ENCODE results near the gene FKRP.

FKRP gene

DNA sequence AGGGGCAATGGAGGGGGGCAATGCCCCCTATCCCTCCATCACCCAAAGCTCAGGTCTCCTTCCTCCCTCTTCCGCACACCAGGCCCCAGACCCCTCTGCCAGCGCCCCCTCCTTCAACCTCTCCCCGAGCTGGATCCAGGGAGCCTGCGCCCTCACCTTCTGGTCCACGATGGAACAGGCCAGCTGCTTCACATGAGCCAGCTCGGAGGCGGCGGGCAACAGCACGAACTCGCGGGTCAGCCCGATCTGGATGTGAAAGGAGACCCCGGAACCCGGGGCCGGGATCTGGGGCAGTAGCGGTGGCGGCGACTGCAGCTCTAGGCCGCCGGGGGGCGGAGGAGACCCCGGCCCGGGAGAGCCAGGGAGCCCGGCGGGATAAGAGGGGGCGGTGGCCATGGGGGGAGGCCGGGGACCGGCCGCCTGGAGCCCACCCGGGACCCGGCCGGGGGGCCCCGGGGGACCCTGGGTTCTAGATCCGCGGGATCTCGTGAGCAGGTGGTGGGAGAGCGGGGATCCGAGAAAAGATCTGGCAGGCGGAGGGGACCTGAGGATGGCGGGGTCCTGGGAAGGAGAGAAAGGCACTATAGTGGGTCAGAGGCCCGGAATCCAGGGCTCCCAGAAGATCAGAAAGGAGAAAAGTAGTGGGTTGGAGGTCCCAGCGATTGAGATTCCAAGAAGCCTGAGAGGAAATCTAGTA is 29.7 kb upstream of the FKRP start:
- TF ChIP-seq, protein P1, sequence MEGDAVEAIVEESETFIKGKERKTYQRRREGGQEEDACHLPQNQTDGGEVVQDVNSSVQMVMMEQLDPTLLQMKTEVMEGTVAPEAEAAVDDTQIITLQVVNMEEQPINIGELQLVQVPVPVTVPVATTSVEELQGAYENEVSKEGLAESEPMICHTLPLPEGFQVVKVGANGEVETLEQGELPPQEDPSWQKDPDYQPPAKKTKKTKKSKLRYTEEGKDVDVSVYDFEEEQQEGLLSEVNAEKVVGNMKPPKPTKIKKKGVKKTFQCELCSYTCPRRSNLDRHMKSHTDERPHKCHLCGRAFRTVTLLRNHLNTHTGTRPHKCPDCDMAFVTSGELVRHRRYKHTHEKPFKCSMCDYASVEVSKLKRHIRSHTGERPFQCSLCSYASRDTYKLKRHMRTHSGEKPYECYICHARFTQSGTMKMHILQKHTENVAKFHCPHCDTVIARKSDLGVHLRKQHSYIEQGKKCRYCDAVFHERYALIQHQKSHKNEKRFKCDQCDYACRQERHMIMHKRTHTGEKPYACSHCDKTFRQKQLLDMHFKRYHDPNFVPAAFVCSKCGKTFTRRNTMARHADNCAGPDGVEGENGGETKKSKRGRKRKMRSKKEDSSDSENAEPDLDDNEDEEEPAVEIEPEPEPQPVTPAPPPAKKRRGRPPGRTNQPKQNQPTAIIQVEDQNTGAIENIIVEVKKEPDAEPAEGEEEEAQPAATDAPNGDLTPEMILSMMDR (IDR thresholded peaks at IDR 0.05; ENCODE audit: borderline replicate concordance, control extremely low read depth, extremely low read depth, insufficient read depth, missing control alignments): no peak
- in situ Hi-C loops (cut with MboI; ENCODE audit: low sequenced_read_pairs, unreplicated experiment): no loop called here
- no peak for DNase-seq (ENCODE audit: low spot score)

DNA sequence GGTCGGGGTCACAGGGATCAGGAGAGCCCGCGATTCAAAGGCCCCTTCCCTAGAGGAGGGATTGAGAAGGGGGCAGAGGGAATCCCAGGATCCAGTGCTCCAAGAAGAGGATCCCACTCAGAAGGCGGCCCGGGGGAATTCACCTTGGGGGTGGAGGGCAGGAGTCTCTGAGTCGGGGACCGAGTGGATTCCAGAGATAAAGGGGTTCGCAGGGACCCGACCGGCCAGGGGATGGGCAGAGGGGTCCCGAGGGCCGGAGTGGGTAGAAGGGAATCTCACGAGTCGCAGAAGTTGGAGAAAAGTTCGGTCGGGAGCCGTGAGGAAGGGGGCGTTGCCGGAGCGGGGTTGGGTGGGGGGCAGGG is 29.2 kb upstream of the FKRP start:
- in situ Hi-C loops (cut with MboI; ENCODE audit: low sequenced_read_pairs, unreplicated experiment): no loop called here
- no peak for DNase-seq (ENCODE audit: low spot score)
- TF ChIP-seq, protein P1 (IDR thresholded peaks at IDR 0.05; ENCODE audit: borderline replicate concordance, control extremely low read depth, extremely low read depth, insufficient read depth, missing control alignments): no peak

DNA sequence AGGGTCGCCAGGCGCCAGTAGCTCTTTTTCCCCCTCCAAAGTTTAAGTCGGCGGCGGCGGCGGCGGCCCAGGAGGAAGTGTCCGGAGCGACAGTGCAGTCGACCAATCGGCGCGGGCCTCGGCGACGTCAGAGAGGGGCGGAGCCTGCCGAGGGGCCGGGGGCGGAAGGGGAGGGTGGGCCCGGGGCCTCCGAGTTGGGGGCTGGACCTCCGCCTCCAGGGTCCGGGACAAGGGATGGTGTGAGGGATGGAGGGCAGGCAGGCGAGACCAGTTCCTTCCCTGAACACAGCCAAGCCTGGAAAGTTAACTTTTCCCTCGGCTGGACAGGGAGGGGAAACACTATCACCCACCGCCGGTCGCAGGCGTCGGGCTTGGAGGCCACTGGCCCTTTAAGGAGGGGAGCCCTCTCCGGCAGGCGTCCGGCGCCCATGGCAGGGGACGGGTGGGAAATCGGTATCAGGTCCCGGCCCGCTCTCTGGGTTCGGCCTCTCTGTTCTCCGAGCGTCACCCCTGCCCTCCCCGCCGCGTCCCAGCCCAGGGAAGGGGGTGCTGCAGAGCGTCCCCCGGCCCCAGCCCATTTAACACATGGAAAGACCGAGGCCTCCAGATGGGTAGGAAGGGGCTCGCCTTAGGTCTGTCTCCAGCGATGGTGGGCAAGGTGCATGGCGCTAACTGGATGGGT is 28.7 kb upstream of the FKRP start, which contains the start of gene PRKD2:
Gene PRKD2, minus strand, starts transcription at position 81 of the 682 bp plus-strand sequence. CDS start 744 bp downstream, outside the sequence.
- TF ChIP-seq, protein P1 (IDR thresholded peaks at IDR 0.05; ENCODE audit: borderline replicate concordance, control extremely low read depth, extremely low read depth, insufficient read depth, missing control alignments): no peak
- in situ Hi-C loops (cut with MboI; ENCODE audit: low sequenced_read_pairs, unreplicated experiment): no loop called here
- DNase-seq (ENCODE audit: low spot score): peak; percentile 97

DNA sequence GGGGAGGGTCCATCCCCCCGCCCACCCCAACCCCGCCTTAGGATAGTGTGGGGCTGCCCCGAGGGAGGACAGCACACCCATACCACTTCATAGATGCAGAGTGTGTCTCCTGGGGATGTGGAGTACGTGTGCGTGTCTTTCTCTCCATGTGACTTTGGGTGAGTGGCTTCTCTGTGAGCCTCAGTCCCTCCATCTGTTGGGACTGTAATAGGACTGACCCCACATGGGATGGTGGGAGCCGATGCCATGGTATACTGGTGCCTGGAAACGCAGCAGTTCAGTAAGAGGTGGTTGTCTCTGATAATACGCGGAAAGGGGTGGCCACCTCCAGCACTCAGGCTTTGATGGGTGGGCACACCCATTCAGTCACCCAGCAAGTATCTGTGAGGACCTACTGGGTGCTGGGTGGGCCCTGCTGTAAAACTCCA is 28.1 kb upstream of the FKRP start:
- DNase-seq (ENCODE audit: low spot score): no peak
- TF ChIP-seq, protein P1 (IDR thresholded peaks at IDR 0.05; ENCODE audit: borderline replicate concordance, control extremely low read depth, extremely low read depth, insufficient read depth, missing control alignments): no peak
- in situ Hi-C loops (cut with MboI; ENCODE audit: low sequenced_read_pairs, unreplicated experiment): no loop called here

DNA sequence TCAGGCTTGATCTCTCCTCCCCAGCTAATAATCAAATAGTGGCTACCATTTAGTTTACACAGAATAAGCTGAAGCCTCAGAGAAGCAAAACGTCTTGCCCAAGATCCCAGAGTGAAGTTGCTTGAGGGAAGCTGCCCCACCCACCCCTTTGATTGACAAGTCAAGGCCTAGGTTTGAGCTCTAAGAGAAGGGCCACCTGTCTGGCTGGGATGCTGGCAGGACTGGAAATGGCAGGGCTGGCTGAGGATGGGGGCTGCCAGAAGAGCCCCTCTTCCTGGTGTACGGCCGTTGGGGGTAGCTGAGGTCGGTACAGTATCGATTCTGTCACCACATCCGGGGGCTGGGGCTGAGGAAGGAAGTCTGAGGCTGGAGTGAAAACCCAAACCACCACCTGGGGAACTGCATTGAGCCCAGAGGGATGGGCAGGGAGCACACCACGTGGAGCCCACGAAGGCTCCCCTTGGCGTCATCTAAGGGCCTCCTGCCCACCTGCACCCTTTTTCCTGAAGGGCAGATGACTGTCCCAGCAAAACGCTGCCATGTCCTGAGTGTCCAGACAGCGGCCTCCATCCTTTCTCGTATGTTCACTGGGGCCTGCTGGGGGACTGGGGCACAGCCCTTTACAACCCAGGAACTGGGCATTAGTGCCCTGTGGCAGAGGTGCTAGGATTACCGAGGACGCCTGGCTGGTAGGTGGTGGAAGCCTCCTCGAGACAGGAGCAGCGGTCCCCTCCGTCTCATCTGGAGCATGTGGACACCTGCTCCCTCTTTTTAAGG is 27.5 kb upstream of the FKRP start:
- TF ChIP-seq, protein P1 (IDR thresholded peaks at IDR 0.05; ENCODE audit: borderline replicate concordance, control extremely low read depth, extremely low read depth, insufficient read depth, missing control alignments): no peak
- peak; percentile 71 for DNase-seq (ENCODE audit: low spot score)
- in situ Hi-C loops (cut with MboI; ENCODE audit: low sequenced_read_pairs, unreplicated experiment): no loop called here

DNA sequence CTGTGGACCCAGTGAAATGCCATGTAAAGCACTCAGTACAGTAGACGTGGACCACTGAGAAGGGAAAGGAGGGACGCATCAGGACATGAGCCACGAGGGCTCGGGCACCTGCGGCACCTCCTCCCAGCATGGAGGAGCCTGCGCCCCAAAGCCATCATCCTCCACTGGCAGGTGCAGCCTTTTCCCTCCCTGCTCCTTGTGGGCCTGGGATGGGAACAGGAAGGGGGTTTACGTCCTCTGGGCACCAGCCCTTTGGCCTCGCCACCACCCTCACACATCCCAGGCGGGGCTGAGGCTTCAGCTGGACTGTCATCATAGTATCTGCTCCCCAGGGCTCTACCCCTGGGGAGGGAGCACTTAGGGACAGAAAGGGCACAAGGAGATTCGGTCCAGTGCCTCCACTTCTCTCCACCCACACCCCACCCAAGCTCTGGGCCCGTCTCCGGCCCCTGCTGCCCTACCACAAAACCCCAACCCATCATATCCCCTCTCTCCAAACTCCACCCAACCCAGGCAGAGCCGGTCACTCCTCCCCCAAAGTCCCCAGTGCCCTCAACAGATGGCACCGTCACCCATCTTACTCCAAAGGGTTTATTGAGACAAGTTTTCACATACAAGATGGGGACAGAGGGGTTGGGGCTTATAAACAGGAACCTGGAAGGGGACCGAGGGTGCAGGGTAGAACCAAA is 26.8 kb upstream of the FKRP start:
- in situ Hi-C loops (cut with MboI; ENCODE audit: low sequenced_read_pairs, unreplicated experiment): no loop called here
- DNase-seq (ENCODE audit: low spot score): peak; percentile 71
- TF ChIP-seq, protein P1 (IDR thresholded peaks at IDR 0.05; ENCODE audit: borderline replicate concordance, control extremely low read depth, extremely low read depth, insufficient read depth, missing control alignments): no peak

Measured in GM13976 (cell line).